ENCODE results near the gene C9orf78. TPM values are rescaled to one million over a fixed set of nuclear protein-coding genes. Genes with fewer than 3 reads are reported as not detected.
A peak's percentile ranks its signal among the peaks of the same experiment; 100 is the strongest.

The C9orf78 gene
- total and polyA plus RNA-seq, 9 of the 15 experiments (the other 6 are each of a cell fraction or from before 2014, with no cell fraction given) = 94.6 to 266 (median 202) TPM

DNA sequence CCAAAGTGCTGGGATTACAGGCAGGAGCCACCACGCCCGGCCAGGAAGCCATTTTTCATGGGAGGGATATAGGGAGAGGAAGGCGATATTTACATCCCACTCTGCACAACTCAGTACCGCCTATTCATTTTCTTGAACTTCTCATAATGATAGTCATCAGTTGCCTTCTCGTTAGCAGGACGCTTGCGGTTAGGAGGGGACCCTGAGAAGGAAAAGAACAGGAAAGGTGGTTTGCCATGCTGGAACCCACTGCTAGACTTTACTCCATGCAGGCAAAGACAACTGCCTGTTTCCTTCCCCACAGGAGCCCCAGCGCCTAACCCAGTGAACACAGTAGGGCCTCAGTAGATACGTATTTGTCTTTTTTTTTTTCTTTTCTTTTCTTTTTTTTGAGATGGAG lies 7.0 kb downstream of the C9orf78 start:
- CTCF ChIA-PET (ENCODE audit: low intra/inter-chr PET ratio) = no interaction called here
- H3K9me1 ChIP-seq (ENCODE audit: control insufficient read depth, insufficient read depth, low read length) = no peaks in the 10 kb centered on the region
- no peak for DNase-seq (ENCODE audit: extremely low read depth in 1 of 4, low spot score in 3 of 4)
- H3K36me3 ChIP-seq (ENCODE audit: control insufficient read depth, insufficient read depth, low read length) = peaks cover 66% of the 10 kb centered on the region
- FAIRE-seq = no peak
- peaks cover 9% of the 10 kb centered on the region for H3K79me2 ChIP-seq (ENCODE audit: control insufficient read depth, insufficient read depth, low read length)
- ATAC-seq = no peak
- no peak overlapping the region for H3K27ac ChIP-seq (ENCODE audit: extremely low read depth, low read depth, low read length)
- WGBS (ENCODE audit: insufficient coverage, low coverage, missing lambda C conversion rate) = 72% methylated on average over 9 of the region's 9 CpGs
- H3K9me3 ChIP-seq (replicated peaks; ENCODE audit: control insufficient read depth, insufficient read depth, low read depth, low read length) = no peaks in the 10 kb centered on the region
- H3K4me3 ChIP-seq = no peak overlapping the region
- TF ChIP-seq ZBTB8A (IDR thresholded peaks at IDR 0.05; ENCODE audit: partially characterized antibody) (no peak), SUPT5H (IDR thresholded peaks at IDR 0.05) (peak; percentile 45; the same call in 1 of the 2 replicates), STAT5A (IDR thresholded peaks at IDR 0.05; ENCODE audit: borderline replicate concordance, low read length) (no peak), ZKSCAN1 (IDR thresholded peaks at IDR 0.05; ENCODE audit: low read depth, low read length) (0 out of 2 replicates have a peak, but pooled peaks have one; percentile 62), PTRF (tag; IDR thresholded peaks at IDR 0.05) (no peak)
- TF ChIP-seq, protein P1, sequence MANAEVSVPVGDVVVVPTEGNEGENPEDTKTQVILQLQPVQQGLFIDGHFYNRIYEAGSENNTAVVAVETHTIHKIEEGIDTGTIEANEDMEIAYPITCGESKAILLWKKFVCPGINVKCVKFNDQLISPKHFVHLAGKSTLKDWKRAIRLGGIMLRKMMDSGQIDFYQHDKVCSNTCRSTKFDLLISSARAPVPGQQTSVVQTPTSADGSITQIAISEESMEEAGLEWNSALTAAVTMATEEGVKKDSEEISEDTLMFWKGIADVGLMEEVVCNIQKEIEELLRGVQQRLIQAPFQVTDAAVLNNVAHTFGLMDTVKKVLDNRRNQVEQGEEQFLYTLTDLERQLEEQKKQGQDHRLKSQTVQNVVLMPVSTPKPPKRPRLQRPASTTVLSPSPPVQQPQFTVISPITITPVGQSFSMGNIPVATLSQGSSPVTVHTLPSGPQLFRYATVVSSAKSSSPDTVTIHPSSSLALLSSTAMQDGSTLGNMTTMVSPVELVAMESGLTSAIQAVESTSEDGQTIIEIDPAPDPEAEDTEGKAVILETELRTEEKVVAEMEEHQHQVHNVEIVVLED (CRISPR knock-in tag; IDR thresholded peaks at IDR 0.05) = no peak
- TF ChIP-seq, protein P2, sequence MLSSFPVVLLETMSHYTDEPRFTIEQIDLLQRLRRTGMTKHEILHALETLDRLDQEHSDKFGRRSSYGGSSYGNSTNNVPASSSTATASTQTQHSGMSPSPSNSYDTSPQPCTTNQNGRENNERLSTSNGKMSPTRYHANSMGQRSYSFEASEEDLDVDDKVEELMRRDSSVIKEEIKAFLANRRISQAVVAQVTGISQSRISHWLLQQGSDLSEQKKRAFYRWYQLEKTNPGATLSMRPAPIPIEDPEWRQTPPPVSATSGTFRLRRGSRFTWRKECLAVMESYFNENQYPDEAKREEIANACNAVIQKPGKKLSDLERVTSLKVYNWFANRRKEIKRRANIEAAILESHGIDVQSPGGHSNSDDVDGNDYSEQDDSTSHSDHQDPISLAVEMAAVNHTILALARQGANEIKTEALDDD (IDR thresholded peaks at IDR 0.05) = peak; percentile 19; the same call in 1 of the 2 replicates
- H3K4me2 ChIP-seq (ENCODE audit: insufficient read depth, low read length) = no peak overlapping the region
- intact Hi-C loops (cut with micrococcal nuclease) = no loop called here
- no TSS peak for BruUV-seq (replicated peaks)
- peaks cover 3 to 8% of the 10 kb centered on the region in 2 experiments; a peak in 4 of 5 replicates for H3K4me1 ChIP-seq (replicated peaks in 1 of 2; ENCODE audit: control insufficient read depth in 2 of 2, insufficient read depth in 2 of 2, low read length in 2 of 2)
- POLR2A ChIA-PET = interaction anchor here (1.5 kb wide), 1 partner anchor 17 kb away, joined by 6 read pairs; no protein-coding TSS in a partner anchor
- H3K9ac ChIP-seq (ENCODE audit: insufficient read depth in 1 of 2, low read depth in 2 of 2, low read length in 2 of 2) = peak overlapping the region in 1 of 2 experiments; percentile 31; a peak in 1 of 4 replicates
- H2AFZ ChIP-seq (ENCODE audit: low read depth, low read length) = no peak overlapping the region
- H4K20me1 ChIP-seq (replicated peaks; ENCODE audit: control insufficient read depth, insufficient read depth, low read length) = no peaks in the 10 kb centered on the region
- H3K27me3 ChIP-seq (ENCODE audit: control insufficient read depth in 2 of 2, insufficient read depth in 2 of 2, low read length in 2 of 2) = no peaks in the 10 kb centered on the region
- in situ Hi-C loops (cut with MboI) = no loop called here
